GM18502 (cell line): ENCODE measurements around the gene GON4L.
A peak's percentile ranks its signal among the peaks of the same experiment; 100 is the strongest.
"Not testable (repeated sequence)": the region's sequence is repeated elsewhere in the genome, so short reads cannot be mapped to it uniquely, and the experiment has no call there.

Experiments
- ATAC-seq: cut with Tn5 transposase; IDR thresholded peaks from one replicate; pipeline ENCODE4 v1.9.1; 2021; ENCODE audit warnings: mild to moderate bottlenecking; ENCODE audit not compliant: unreplicated experiment, poor library complexity

The GON4L gene

DNA sequence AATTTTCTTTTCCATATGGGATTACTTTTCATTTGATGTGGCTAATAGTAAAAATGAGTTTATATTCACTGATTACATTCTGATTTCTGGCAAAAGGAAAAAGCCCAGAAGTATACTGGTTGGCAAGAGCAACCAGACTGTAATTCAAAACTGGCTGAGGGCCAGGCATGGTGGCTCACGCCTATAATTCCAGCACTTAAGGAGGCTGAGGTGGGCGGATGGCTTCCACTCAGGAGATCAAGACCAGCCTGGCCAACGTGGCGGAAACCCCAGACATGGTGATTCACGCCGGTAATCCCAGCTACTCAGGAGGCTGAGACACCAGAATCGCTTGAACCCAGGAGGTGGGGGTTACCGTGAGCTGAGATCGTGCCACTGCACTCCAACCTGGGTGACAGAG, 16.8 kb upstream of the GON4L start:
- ATAC-seq = no peak

DNA sequence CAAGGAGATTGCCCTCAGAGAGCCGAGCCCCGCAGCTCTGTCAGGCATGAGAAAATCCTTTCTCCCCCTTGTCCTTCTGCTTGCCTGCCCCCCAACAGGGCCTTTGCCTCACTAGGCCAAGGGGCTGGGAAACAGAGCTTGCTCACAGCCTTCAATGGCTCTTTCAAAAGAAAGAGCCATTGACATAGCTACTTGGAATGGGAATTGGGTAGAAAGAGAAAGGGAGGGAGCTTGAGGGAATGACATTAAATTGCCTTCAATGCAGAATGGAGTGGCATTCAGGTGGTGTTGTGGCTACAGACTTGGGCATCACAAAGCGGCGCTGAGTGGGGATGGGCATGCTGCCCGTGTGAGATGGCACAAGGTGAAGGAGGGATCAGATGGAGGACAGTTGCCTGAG, 15.5 kb upstream of the GON4L start:
- ATAC-seq = no peak

DNA sequence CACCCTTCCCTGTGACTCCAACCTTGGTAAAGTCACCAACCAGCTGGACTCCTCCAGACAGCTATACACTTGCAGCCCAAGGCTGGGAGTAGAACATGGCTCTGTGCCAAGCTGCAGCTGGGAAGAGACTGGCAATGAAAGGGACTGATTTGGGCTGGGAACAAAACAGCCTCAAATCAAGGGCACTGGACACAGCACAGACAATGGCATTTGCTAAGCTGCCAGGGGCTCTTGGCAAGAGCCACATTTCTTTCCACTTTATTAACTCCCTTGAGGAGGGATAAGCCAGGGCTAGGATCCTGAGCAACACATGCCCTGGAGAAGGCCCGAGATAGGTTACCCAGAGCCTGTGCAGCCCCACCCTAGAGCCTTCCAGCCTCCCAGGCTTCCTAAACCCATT, 14.4 kb upstream of the GON4L start:
- no peak for ATAC-seq

DNA sequence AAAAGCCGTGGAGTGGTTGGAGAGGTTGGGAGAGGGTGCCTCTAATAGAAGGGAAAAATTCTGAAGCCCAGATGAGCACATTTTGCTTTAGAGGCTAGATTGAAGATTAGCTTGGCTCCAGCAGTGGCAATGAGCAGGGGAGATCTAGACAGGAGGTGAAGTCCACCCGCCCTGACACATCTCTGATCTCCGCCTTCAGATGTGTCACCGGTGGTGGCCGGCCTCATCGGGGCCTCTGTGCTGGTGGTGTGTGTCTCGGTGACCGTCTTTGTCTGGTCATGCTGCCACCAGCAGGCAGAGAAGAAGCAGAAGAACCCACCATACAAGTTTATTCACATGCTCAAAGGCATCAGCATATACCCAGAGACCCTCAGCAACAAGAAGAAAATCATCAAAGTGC, 10.8 kb upstream of the GON4L start:
- ATAC-seq = no peak

DNA sequence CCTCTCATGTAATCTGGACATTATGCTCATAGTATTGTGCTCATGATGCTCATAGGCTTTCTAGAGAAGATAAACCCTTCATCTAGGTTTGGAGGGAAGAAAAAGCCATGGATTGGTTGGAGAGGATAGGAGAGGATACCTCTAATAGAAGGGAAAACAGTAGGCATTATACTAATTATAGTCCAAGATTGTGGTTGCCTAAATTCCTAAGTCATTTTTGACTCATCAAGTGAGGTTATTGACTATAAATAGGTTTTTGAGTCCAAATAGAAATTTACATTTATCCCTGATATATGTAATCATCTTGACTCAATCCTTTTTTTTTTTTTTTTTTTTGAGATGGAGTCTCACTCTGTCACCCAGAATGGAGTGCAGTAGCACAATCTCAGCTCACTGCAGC, 7.4 kb upstream of the GON4L start:
- no peak for ATAC-seq

DNA sequence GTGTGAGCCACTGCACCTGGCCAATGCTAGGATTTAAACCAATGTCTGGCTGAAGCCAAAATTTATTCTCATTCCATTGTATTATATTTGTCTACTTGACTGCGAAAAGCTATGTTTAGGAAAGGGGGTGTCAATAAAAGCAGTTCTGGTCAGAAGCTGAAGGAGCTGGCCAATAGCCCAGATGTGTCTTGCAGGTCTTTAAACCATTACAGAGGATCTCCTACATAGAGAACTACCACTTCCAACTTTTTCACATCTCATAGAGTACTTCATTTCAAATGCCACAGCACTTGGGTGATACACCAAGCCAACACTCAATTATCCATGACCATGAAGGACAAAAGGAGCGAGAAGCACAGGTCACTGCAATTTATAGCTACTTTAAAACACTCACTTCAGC, 4.9 kb upstream of the GON4L start:
- no peak for ATAC-seq

DNA sequence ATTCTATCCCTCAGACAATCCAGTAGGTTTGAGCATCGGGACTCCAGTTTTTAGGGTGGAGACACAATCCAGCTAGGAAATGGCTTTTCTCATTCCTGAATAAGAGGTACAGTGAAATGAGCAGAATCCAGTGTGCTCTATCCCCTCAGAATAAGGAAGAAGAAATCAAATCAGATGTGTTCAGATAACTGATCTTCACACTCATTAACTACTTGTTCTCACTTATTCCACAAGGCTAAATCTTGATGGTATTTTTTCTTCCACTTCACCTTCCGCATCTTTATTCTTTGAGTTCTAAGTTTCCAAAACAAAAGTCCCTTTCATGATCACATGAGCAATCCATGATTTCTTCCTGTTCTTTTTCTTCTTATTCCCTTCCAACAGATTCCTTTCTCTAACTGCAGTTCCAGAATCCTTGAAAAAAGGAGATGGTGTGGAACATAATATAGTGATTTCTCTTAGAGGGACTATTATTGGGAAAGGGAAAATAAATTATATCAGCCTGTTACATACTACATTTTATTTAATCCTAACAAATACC, 4.0 kb upstream of the GON4L start:
- no peak for ATAC-seq

DNA sequence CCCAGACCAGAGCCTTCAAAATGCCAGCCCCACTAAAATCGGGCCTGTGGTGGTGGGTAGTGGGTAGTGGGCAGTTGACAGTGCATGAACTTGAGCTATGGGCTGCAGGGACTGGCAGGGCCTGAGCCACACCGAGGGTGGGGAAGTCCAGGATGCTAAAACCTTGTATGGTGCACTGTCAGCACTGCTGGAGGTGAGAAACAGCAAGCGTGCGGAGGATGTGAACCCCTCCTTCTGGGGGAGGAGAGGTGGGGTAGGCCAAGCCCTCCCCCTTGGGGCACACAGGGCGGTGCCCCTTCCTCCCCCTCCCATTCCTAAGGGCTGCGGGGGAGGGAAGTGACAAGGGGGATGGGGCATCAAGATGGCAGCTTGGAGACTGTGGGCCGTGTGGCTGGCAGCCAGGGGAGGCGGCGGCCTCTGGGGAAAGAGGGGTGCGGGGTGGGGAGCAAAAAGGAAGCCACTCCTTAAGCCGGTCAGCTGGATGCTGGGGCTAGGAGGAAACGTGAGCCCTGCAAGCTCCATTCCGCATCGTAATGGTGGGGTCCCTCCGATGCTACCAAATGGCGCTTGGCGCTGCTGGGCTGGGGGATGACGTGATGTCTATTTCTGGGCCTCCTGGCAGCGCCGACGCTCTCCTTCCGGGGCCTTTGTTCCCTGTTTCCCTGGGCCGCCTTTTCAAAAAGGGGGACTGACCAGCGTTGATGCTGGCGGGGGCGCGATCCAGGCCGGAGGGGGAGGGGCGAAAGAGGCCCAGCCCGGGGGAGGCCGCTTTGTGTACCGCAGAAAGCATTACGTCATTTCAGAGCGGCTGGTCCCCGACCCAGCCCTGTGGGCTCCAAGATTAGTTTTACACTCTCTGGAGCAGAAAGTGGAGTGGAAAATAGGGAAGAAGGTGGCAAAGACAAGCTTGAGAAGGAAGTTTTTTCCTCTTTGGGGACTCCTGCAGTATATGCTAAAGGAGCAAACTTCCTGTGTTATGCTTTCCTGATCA, 3.2 kb upstream of the GON4L start:
- peak; percentile 32 for ATAC-seq

DNA sequence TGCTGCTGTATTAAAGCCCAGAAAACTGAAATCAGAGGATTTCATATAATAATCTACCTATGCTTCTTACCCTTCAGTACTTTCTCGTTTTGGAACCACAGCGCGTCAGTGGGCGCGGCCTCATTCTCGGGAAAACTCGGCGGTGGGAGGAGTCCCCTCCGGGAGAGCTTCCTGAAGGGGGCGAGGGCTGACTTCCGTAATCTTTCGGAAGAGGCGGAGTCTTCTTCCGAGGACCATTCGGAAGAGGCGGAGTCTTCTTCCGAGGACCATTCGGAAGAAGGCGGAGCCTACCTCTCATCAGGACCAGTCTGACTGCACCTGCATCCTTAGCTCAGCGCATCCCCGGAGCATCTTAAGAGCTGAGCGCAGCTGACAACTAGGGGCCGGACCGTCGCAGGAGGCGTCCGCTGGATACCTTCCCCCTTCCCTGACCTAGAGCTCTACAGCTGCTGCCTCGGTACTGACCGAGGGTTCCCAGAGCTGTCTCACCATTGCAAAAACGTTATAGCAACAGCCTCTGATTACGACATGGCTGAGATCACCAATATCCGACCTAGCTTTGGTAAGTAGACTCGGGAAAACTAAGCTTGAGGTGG, 2.3 kb upstream of the GON4L start, which contains the start of gene SYT11:
TSS of gene SYT11 (plus strand) at position 334 of the 596 bp plus-strand sequence. CDS start at position 529, 195 bp downstream.
- peak; percentile 74 for ATAC-seq

DNA sequence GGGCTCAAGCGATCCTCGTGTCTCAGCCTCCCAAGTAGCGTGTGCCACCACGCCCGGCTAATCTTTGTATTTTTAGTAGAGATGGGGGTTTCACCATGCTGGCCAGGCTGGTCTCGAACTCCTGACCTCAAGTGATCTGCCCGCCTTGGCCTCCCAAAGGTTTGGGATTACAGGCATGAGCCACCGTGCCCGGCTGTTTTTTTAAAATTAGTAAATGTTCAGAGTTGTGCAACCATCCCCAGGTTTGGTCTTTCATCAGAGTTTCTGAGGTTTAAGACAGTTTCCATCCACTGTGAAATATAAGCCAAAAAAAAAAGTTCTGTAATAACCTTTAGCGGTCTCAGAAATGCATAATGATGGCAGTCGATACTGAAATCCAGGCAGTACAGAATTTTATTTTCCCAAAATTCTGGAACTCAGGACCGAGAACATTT, 1.8 kb upstream of the GON4L start:
- ATAC-seq = no peak

DNA sequence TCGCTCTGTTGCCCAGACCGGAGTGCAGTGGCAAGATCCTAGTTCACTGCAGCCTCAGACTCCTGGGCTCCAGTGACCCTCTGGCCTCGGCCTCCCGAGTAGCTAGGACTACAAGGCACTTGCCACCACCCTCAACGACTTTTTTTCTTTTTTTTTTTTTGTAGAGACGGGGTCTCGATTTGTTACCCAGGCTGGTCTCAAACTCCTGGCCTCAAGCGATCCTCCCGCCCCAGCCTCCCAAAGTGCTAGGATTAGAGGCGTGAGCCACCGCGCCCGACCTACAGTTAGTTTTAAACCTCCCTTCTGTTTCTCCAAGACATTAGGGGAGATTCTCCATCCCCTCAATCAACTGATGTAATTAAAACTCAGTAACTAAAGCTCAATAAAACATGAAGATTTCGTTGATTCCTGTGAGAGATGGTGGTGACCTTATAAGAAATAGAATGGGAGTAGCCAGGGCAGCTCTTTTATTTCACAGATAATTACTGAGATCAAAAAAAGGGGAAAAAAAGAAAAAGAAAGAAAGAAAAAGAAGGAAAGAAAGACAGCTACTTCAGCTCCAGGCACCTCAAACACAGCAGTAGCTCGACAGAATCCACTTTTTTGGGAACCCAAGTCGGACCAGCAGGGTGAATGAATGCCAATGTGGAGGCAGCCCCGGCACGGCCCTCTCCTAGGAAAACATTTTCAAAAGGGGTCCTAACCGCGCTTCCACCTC, 598 bp downstream of the GON4L start:
- ATAC-seq = no peak

DNA sequence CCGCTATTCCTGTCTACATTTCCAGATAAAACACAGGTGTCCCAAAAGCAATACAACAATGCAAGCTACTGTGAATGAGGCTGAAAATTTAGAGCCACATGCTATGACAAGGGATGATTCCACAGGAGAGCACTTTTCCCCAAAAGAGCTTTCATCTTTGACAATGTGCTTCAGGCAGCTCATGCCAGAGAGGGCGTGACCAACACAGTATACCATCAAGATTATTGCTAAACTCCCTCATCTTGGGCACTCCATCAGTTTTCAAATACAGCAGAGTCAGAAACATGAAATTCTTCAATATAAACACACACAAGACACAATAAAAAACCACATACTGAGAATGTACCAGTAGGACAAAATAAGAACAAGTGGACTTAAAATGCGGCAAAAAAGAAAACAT, 6.7 kb downstream of the GON4L start:
- ATAC-seq = no peak

DNA sequence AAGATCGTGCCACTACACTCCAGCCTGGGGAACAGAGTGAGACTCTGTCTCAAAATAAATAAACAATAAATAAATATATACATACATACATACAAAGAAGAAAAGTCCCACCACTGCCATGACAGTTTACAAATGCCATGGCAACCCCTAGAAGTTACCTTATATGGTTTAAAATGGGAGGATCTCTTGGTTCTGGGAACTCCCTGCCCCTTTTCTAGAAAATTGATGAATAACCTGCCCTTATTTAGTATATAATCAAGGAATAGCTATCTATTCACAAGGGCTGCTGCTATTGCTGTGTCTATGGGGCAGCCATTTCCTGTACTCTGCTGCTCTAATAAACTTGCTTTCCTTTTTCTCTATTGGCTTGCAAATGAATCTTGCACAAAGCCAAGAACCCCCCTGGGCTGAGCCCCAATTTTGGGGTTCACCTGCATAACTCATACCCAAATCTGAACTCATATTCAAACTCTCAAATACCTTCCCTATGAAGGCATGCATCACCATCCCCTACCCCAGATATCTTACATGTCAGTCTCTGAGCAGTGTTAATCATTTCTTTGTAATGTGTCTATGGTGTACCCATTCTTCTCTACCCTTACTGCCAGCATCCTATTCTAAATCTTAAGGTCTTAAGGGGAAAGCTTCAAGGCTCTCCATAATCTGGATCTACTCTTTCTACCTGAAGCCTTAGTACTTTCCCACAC, 9.0 kb downstream of the GON4L start:
- no peak for ATAC-seq

DNA sequence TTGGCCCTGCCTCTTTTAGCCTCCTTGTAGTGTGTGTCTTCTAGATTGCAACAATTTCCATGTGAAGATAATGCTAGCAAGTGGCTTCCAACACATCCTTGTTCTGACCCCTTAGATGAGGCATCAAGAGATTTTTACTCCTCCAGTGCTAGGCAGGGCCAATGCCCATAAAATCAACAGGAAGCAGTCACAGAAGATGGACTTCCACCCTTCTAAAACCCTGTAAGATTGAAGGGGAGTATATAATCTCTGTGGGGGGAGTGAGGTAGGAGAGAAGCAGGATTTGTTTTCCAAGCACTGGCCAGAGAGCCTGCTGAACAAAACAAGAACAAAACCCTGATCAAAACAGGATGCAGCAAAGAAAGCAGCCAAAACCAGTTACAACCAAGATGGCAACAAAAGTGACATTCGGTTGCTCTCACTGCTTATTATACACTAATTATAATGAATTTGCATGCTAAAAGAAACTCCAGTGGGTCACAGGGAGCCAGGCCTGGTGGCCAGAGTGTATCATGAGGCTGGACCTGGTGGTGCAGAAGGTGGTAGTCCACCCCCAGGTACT, 12.1 kb downstream of the GON4L start:
- no peak for ATAC-seq

DNA sequence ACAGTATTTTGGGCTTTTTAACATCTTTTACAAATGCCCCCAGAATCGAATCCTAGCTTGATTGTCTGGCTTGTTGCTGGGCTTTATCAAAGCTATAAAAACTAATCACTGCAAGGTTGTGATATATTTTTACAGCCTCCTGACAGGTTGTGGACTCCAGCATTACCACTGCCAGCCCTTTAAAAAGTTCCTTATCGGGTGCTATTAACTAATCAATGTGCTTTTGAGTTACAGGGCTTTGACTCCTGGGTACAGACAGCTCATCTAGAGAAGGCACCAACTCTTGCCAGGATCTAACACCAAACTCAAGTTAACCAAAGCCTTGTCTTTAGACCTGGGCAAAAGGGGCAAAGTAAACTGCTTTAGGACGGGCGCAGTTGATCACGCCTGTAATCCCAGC, 16.6 kb downstream of the GON4L start:
- no peak for ATAC-seq

DNA sequence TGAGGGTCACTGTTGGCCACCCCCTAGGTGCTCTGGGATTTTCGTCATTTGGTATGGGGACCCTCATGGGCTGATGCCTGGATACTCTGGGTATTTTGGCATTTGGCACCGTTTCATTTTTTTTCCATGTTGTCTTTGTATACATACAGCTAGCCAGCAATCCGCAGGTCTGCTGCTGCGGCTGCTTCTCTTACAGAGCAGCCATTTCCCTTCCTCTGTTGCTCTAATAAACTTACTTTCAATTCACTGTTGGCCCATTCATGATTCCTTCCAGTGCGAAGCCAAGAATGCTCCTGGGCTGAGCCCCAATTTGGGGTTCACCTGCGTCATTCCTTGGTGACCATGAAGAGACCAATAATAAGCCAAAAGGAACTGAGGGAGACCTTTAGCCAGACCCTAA, 21.5 kb downstream of the GON4L start:
- no peak for ATAC-seq

DNA sequence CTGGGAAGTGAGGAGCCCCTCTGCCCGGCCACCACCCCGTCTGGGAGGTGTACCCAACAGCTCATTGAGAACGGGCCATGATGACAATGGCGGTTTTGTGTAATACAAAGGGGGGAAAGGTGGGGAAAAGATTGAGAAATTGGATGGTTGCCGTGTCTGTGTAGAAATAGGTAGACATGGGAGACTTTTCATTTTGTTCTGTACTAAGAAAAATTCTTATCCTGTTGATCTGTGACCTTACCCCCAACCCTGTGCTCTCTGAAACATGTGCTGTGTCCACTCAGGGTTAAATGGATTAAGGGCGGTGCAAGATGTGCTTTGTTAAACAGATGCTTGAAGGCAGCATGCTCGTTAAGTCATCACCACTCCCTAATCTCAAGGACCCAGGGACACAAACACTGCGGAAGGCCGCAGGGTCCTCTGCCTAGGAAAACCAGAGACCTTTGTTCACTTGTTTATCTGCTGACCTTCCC, 22.1 kb downstream of the GON4L start:
- not testable (repeated sequence) for ATAC-seq

DNA sequence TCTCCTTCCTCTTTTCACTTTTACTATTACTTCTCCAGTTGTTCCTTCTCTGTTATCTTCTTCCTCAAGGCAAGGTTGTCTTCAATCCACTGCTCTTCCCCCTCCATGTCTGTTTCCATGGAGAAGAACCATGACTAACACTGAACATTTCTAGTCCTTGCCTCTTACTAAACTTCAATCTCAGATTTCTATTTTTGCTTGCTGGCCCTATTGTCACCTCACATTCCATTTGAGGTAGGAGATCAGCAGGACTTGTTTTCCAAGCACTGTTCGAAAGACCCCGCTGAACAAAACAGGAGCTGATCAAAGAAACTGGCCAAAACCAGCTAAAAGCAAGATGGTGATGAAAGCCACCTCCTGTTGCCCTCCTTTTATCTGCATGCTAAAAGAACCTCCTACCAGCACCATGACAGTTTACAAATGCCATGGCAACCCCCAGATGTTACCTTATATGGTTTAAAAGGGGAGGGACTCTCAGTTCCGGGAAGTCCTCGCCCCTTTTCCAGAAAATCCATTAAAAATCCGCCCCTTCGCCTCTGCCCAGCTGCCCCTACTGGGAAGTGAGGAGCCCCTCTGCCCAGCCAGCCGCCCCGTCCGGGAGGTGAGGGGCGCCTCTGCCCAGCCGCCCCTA, 22.6 kb downstream of the GON4L start:
- no peak for ATAC-seq

DNA sequence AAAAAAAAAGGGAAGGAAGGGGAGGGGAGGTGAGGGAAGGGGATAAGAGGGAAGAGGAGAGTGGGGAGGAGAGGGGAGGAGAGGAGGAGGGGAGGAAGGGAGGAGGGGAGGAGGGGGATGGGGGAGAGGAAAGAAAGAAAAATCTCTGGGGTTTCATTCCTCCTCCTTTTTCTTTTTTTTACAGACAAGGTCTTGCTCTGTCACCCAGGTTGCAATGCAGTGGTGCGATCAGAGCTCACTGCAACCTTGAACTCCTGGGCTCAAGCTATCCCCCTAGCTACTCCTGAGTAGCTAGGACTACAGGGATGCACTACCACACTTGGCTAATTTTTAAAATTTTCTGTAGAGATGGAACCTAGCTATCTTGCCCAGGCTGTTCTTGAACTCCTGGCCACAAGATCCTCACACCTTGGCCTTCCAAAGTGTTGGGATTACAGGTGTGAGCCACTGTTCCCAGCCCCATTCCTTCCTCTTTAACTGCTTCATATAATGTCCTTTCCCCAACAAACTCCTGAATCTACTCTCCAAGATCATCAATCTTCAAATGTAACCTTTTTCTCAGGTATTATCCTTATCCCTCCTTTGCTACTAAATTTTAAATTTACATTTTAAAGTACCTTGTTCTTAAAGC, 23.2 kb downstream of the GON4L start:
- ATAC-seq = no peak
